Kidney epithelial cell (primary cell): ENCODE measurements around the gene S1PR3. TPM values are rescaled to one million over a fixed set of nuclear protein-coding genes. Genes with fewer than 3 reads are reported as not detected.

Experiments used
- DNase-seq: peaks from one replicate; pipeline ENCODE4 v3.0.0-alpha.2; 2010; ENCODE audit warnings: low read depth
- H3K27me3 ChIP-seq: 2 replicates; pipeline ENCODE4 v1.6.0; 2011; ENCODE audit warnings: low read length; ENCODE audit not compliant: control insufficient read depth, insufficient read depth
- H3K36me3 ChIP-seq: 2 replicates; pipeline ENCODE4 v1.5.1; 2011; ENCODE audit warnings: low read length; ENCODE audit not compliant: control insufficient read depth, insufficient read depth
- H3K4me3 ChIP-seq: 2 replicates; pipeline ENCODE4 v1.5.1; 2011; ENCODE audit warnings: low read depth, mild to moderate bottlenecking, control low read depth, low read length
- CTCF ChIP-seq: IDR thresholded peaks from 2 replicates; pipeline ENCODE4 v1.5.1; 2011; ENCODE audit warnings: mild to moderate bottlenecking, moderate library complexity, low read length, control low read depth, inconsistent platforms; ENCODE audit not compliant: insufficient read depth, poor library complexity, severe bottlenecking
- total RNA-seq: library from RNA; depleted of rRNA; stranded (reverse); fragments of >200 nt; gene quantifications from 2 replicates; pipeline ENCODE4 v1.2.3, GENCODE V29; 2015

The S1PR3 gene
- total RNA-seq, 1 donor from 2014 or later, result 1.9 TPM

GRCh38 chr9:88990041-88990728, 1.1 kb upstream of the S1PR3 start:
- Histone ChIP-seq H3K27me3 (no peaks in the 10 kb centered on the region), H3K4me3 (no peak overlapping the region), H3K36me3 (no peaks in the 10 kb centered on the region)
- DNase-seq, result no peak
- TF ChIP-seq CTCF, result no peak

GRCh38 chr9:88990729-88991065, 571 bp upstream of the S1PR3 start:
- H3K4me3 ChIP-seq, result peak overlapping the region; percentile 71
- DNase-seq, result no peak
- TF ChIP-seq CTCF, result peak; percentile 20
- no peaks in the 10 kb centered on the region for H3K36me3 ChIP-seq
- H3K27me3 ChIP-seq, result no peaks in the 10 kb centered on the region

- H3K27me3 ChIP-seq, result no peaks in the 10 kb centered on the region
- no peaks in the 10 kb centered on the region for H3K36me3 ChIP-seq
- no peak for DNase-seq
- TF ChIP-seq CTCF, result no peak
- H3K4me3 ChIP-seq, result peak overlapping the region; percentile 71
Observed at GRCh38 chr9:88992556-88992955, 1.3 kb downstream of the S1PR3 start.

GRCh38 chr9:88993327-88993726, 2.1 kb downstream of the S1PR3 start:
- no peak for DNase-seq

GRCh38 chr9:88993871-88994460, 2.7 kb downstream of the S1PR3 start:
- Histone ChIP-seq H3K27me3 (no peaks in the 10 kb centered on the region), H3K4me3 (no peak overlapping the region), H3K36me3 (no peaks in the 10 kb centered on the region)
- no peak for TF ChIP-seq CTCF
- DNase-seq, result no peak

More at GRCh38 chr9:88993327-88993726, 2.1 kb downstream of the S1PR3 start:
- Histone ChIP-seq H3K4me3 (no peak overlapping the region), H3K36me3 (no peaks in the 10 kb centered on the region), H3K27me3 (no peaks in the 10 kb centered on the region)
- TF ChIP-seq CTCF, result no peak
